ENCODE results near the gene TRAIP. TPM values are rescaled to one million over a fixed set of nuclear protein-coding genes. Genes with fewer than 3 reads are reported as not detected.

TRAIP gene
- total RNA-seq, 1 donor from 2014 or later = 6.2 TPM

DNA sequence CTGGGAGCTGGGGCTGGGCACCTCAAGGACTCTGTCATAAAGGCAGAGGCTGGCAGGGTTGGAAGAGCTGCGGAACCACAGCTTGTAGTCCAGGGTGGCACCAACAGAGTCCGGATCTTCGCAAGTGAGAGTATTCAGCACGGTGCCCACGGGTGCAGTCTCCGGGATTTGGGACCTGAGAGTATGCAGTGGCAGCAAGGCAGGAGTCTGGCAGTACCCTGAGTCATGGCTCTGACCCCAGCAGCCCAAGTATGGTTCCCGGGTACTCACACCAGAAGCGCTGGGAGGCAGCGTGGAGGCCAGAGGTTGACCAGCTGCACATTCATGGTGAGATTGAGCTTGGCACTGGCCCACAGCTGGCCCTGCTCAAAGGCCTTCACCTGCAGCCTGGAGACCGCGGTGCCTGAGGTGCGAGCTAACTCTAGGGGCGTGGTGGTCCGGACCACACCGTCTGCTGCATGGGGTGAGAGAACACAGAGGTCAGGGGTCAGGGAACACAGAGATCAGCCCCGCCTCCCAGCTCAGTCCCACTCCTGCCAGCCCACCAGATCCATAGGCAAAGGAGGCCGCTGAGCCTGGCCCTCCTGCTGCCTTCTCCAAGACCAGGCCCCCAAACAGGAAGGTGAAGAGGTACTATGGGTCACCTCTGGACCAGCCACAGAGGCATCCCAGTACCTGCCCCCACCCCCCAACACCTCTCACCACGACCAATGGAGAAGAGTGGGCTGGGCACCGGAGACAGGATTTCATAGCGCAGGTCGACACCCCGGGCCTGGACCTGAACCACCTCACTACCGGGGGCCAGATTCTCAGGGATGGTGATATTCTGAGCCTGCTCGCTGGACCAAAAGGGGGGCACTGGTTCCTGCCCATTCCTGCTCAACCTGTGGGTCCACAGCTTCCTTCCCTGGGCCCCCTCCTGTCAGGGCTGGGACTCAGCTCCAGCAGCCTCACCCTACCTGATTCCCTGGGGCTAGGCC is 61.1 kb downstream of the TRAIP start:
- Mint-ChIP-seq H3K36me3 (ENCODE audit: low read depth, unreplicated experiment) (peaks cover 4% of the 10 kb centered on the region), H3K9me3 (ENCODE audit: unreplicated experiment) (no peaks in the 10 kb centered on the region), H3K27me3 (ENCODE audit: unreplicated experiment) (peaks cover 10% of the 10 kb centered on the region), H3K4me3 (ENCODE audit: unreplicated experiment) (no peak overlapping the region), H3K27ac (ENCODE audit: unreplicated experiment) (no peak overlapping the region), H3K4me1 (ENCODE audit: unreplicated experiment) (peaks cover 27% of the 10 kb centered on the region)
- no peak for DNase-seq (ENCODE audit: low spot score)
- TF ChIP-seq, protein P1, sequence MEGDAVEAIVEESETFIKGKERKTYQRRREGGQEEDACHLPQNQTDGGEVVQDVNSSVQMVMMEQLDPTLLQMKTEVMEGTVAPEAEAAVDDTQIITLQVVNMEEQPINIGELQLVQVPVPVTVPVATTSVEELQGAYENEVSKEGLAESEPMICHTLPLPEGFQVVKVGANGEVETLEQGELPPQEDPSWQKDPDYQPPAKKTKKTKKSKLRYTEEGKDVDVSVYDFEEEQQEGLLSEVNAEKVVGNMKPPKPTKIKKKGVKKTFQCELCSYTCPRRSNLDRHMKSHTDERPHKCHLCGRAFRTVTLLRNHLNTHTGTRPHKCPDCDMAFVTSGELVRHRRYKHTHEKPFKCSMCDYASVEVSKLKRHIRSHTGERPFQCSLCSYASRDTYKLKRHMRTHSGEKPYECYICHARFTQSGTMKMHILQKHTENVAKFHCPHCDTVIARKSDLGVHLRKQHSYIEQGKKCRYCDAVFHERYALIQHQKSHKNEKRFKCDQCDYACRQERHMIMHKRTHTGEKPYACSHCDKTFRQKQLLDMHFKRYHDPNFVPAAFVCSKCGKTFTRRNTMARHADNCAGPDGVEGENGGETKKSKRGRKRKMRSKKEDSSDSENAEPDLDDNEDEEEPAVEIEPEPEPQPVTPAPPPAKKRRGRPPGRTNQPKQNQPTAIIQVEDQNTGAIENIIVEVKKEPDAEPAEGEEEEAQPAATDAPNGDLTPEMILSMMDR (IDR thresholded peaks at IDR 0.05; ENCODE audit: unreplicated experiment) = no peak

DNA sequence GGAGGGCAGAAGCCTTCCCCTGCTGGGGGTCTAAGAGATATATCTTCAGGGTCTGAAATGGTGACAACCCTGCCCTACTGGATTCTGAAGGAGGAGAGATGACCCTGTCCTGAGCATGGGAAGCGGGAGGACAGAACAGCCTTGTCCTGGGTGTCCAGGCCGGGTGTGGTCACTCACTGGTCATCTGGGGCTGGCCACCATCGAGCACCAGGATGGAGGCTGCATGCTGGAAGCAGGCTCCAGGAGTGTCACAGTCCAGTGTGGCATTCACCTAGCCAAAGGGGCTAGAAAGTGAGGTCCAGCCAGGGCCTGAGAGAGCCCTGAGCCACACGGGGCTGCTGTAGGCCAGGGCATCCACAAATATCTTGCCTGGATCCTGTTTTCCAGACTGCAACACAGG is 61.9 kb downstream of the TRAIP start:
- H3K36me3 Mint-ChIP-seq (ENCODE audit: low read depth, unreplicated experiment) = peaks cover 4% of the 10 kb centered on the region
- no peak for DNase-seq (ENCODE audit: low spot score)
- no peak overlapping the region for H3K27ac Mint-ChIP-seq (ENCODE audit: unreplicated experiment)
- TF ChIP-seq, protein P1 (IDR thresholded peaks at IDR 0.05; ENCODE audit: unreplicated experiment) = no peak
- H3K4me3 Mint-ChIP-seq (ENCODE audit: unreplicated experiment) = no peak overlapping the region
- H3K4me1 Mint-ChIP-seq (ENCODE audit: unreplicated experiment) = peaks cover 32% of the 10 kb centered on the region
- H3K9me3 Mint-ChIP-seq (ENCODE audit: unreplicated experiment) = no peaks in the 10 kb centered on the region
- H3K27me3 Mint-ChIP-seq (ENCODE audit: unreplicated experiment) = peaks cover 10% of the 10 kb centered on the region

DNA sequence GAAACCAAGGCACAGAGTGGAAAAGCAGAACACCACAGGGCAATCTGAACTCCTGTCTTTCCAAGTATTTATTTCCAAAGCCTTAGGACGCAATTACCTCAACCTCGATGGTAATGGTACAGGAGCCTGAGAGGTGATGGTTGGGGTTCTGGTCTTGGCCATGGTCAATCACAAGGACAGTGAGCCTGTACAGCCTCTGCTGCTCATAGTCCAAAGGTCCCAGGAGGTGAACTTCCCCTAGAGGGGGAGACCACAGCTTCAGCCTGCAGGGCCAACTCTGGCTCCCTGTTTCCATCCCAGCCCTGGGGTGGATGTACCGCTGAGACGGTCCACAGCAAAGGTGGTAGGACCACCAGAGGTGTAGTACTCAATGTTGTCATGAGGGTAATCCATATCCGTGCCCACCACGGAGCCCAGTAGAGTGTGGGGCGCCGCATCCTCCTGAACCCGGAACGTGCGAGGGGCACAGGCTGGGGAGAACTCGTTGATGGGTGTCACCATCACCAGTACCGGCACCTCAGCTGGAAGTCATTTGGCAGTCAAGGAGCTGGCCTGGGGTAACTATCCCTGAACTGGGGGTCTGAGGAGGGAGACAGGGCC is 62.8 kb downstream of the TRAIP start:
- no peak for DNase-seq (ENCODE audit: low spot score)
- Mint-ChIP-seq H3K4me3 (ENCODE audit: unreplicated experiment) (no peak overlapping the region), H3K36me3 (ENCODE audit: low read depth, unreplicated experiment) (peaks cover 4% of the 10 kb centered on the region), H3K27me3 (ENCODE audit: unreplicated experiment) (peaks cover 12% of the 10 kb centered on the region), H3K9me3 (ENCODE audit: unreplicated experiment) (no peaks in the 10 kb centered on the region), H3K4me1 (ENCODE audit: unreplicated experiment) (peaks cover 32% of the 10 kb centered on the region), H3K27ac (ENCODE audit: unreplicated experiment) (no peak overlapping the region)
- TF ChIP-seq, protein P1 (IDR thresholded peaks at IDR 0.05; ENCODE audit: unreplicated experiment) = no peak

- Mint-ChIP-seq H3K36me3 (ENCODE audit: low read depth, unreplicated experiment) (peaks cover 4% of the 10 kb centered on the region), H3K4me3 (ENCODE audit: unreplicated experiment) (no peak overlapping the region), H3K9me3 (ENCODE audit: unreplicated experiment) (no peaks in the 10 kb centered on the region), H3K27ac (ENCODE audit: unreplicated experiment) (no peak overlapping the region), H3K4me1 (ENCODE audit: unreplicated experiment) (peaks cover 40% of the 10 kb centered on the region), H3K27me3 (ENCODE audit: unreplicated experiment) (peaks cover 10% of the 10 kb centered on the region)
- DNase-seq (ENCODE audit: low spot score) = no peak
- TF ChIP-seq, protein P1 (IDR thresholded peaks at IDR 0.05; ENCODE audit: unreplicated experiment) = no peak
Observed at GRCh38 chr3:49792371-49793150, 63.8 kb downstream of the TRAIP start.
